HEK293T (cell line): ENCODE measurements around the gene CDKN2B.

Experiments
- CTCF ChIA-PET: fragments of 350-600 bp; formaldehyde crosslinking; extraction: SDS; loops from one replicate; lab custom pipeline; 2021; ENCODE audit warnings: antibody characterized with exemption, inconsistent platforms; lab: Yijun Ruan, JAX
- POLR2A ChIA-PET: fragments of 350-600 bp; formaldehyde crosslinking; extraction: SDS; loops from one replicate; lab custom pipeline; 2020; ENCODE audit warnings: antibody characterized with exemption, inconsistent platforms; lab: Yijun Ruan, JAX
- DNase-seq: peaks from one replicate; pipeline ENCODE4 v3.0.0; 2012; ENCODE audit warnings: mixed read lengths; ENCODE audit errors: extremely low spot score
- ARNT ChIP-seq: fragments of 450-650 bp; IDR thresholded peaks from 2 replicates; pipeline ENCODE4 v1.6.1; 2017; ENCODE audit warnings: mild to moderate bottlenecking
- BHLHE40 ChIP-seq: fragments of 450-650 bp; IDR thresholded peaks from 2 replicates; pipeline ENCODE4 v1.6.1; 2016; ENCODE audit warnings: mild to moderate bottlenecking, moderate library complexity, borderline replicate concordance
- CTBP1 ChIP-seq: fragments of 450-650 bp; IDR thresholded peaks from 2 replicates; pipeline ENCODE4 v1.6.1; 2016; ENCODE audit warnings: borderline replicate concordance
- ELF4 ChIP-seq: fragments of 450-650 bp; IDR thresholded peaks from 2 replicates; pipeline ENCODE4 v1.6.1; 2017; ENCODE audit warnings: antibody characterized with exemption
- FOXA1 ChIP-seq: fragments of 450-650 bp; IDR thresholded peaks from 2 replicates; pipeline ENCODE4 v1.6.1; 2016; ENCODE audit warnings: mild to moderate bottlenecking
- FOXK2 ChIP-seq: fragments of 450-650 bp; IDR thresholded peaks from 2 replicates; pipeline ENCODE4 v1.6.1; 2016; ENCODE audit warnings: mild to moderate bottlenecking
- FOXM1 ChIP-seq: fragments of 450-650 bp; IDR thresholded peaks from 2 replicates; pipeline ENCODE4 v1.6.1; 2017; ENCODE audit warnings: mild to moderate bottlenecking, borderline replicate concordance
- HDGF ChIP-seq: fragments of 450-650 bp; IDR thresholded peaks from 2 replicates; pipeline ENCODE4 v1.6.1; 2017; ENCODE audit warnings: antibody characterized with exemption, borderline replicate concordance
- L3MBTL2 ChIP-seq: fragments of 450-650 bp; conservative IDR thresholded peaks from 2 replicates; pipeline ENCODE4 v1.6.1; 2016; ENCODE audit warnings: mild to moderate bottlenecking
- LEF1 ChIP-seq: fragments of 450-650 bp; IDR thresholded peaks from 2 replicates; pipeline ENCODE4 v1.6.1; 2017; ENCODE audit warnings: mild to moderate bottlenecking, borderline replicate concordance
- NFRKB ChIP-seq: fragments of 450-650 bp; IDR thresholded peaks from 2 replicates; pipeline ENCODE4 v1.6.1; 2016; ENCODE audit warnings: mild to moderate bottlenecking, moderate library complexity
- PKNOX1 ChIP-seq: fragments of 450-650 bp; IDR thresholded peaks from 2 replicates; pipeline ENCODE4 v1.6.1; 2016
- SP1 ChIP-seq: fragments of 450-650 bp; IDR thresholded peaks from 2 replicates; pipeline ENCODE4 v1.6.1; 2017
- SUZ12 ChIP-seq: fragments of 450-650 bp; IDR thresholded peaks from 2 replicates; pipeline ENCODE4 v1.6.1; 2016; ENCODE audit warnings: mild to moderate bottlenecking
- TARDBP ChIP-seq: fragments of 450-650 bp; IDR thresholded peaks from 2 replicates; pipeline ENCODE4 v1.6.1; 2016
- ZNF384 ChIP-seq: fragments of 450-650 bp; IDR thresholded peaks from 2 replicates; pipeline ENCODE4 v1.6.1; 2016

CDKN2B gene

GRCh38 chr9:22039258-22039657 lies 30.2 kb upstream of the CDKN2B start:
- TF ChIP-seq NFRKB (no peak), TARDBP (no peak)
- ChIA-PET POLR2A (no interaction called here), CTCF (interaction anchor here (0.7 kb wide), 1 partner anchor 226 kb away, joined by 3 read pairs; no protein-coding TSS in a partner anchor)
- no peak for DNase-seq

GRCh38 chr9:22037954-22038690 lies 29.0 kb upstream of the CDKN2B start:
- no peak for TF ChIP-seq BHLHE40
- TF ChIP-seq LEF1, result no peak
- no peak for TF ChIP-seq HDGF
- TF ChIP-seq L3MBTL2, result no peak
- no peak for TF ChIP-seq NFRKB
- TF ChIP-seq ELF4, result no peak
- TF ChIP-seq CTBP1, result no peak
- TF ChIP-seq SUZ12, result no peak
- no peak for TF ChIP-seq FOXA1
- no peak for TF ChIP-seq FOXK2
- TF ChIP-seq ZNF384, result no peak
- TF ChIP-seq TARDBP, result no peak
- TF ChIP-seq PKNOX1, result no peak
- TF ChIP-seq FOXM1, result no peak
- TF ChIP-seq SP1, result no peak
- TF ChIP-seq ARNT, result no peak
- DNase-seq, result no peak
- POLR2A ChIA-PET, result no interaction called here
- CTCF ChIA-PET, result interaction anchor here (0.6 to 1.5 kb wide), 4 partner anchors 11 to 227 kb away, joined by 3 to 7 read pairs (median 4); no protein-coding TSS in a partner anchor

- DNase-seq, result no peak
- TF ChIP-seq ZNF384, result no peak
- no peak for TF ChIP-seq NFRKB
- TF ChIP-seq TARDBP, result no peak
- TF ChIP-seq ARNT, result no peak
- TF ChIP-seq FOXK2, result no peak
- TF ChIP-seq CTBP1, result no peak
- ChIA-PET CTCF (interaction anchor here (0.6 to 1.5 kb wide), 3 partner anchors 16 to 226 kb away, joined by 3 to 4 read pairs (median 3); no protein-coding TSS in a partner anchor), POLR2A (no interaction called here)
Measured at GRCh38 chr9:22036866-22037626, 27.9 kb upstream of the CDKN2B start.

- DNase-seq, result no peak
- TF ChIP-seq SP1, result no peak
- TF ChIP-seq FOXA1, result no peak
- TF ChIP-seq BHLHE40, result no peak
- no peak for TF ChIP-seq ELF4
- no peak for TF ChIP-seq CTBP1
- no peak for TF ChIP-seq FOXM1
- no peak for TF ChIP-seq L3MBTL2
- TF ChIP-seq TARDBP, result no peak
- no peak for TF ChIP-seq PKNOX1
- no peak for TF ChIP-seq ZNF384
- no peak for TF ChIP-seq NFRKB
- no peak for TF ChIP-seq HDGF
- TF ChIP-seq LEF1, result no peak
- no peak for TF ChIP-seq FOXK2
- ChIA-PET POLR2A (no interaction called here), CTCF (no interaction called here)
Measured at GRCh38 chr9:22035591-22036011, 26.5 kb upstream of the CDKN2B start.

GRCh38 chr9:22033012-22033630 lies 24.0 kb upstream of the CDKN2B start:
- POLR2A ChIA-PET, result no interaction called here
- CTCF ChIA-PET, result no interaction called here
- DNase-seq, result no peak
- TF ChIP-seq ARNT (no peak), LEF1 (no peak), NFRKB (no peak), BHLHE40 (no peak), CTBP1 (no peak), L3MBTL2 (no peak)

GRCh38 chr9:22031655-22032411 lies 22.7 kb upstream of the CDKN2B start:
- ChIA-PET POLR2A (no interaction called here), CTCF (interaction anchor here (0.6 kb wide), 1 partner anchor 93 kb away, joined by 3 read pairs; no protein-coding TSS in a partner anchor)
- DNase-seq, result no peak
- TF ChIP-seq HDGF, result no peak
